Endothelial cell of umbilical vein (primary cell): ENCODE measurements around the gene ST8SIA2. TPM values are rescaled to one million over a fixed set of nuclear protein-coding genes. Genes with fewer than 3 reads are reported as not detected.

Source experiments
- BruUV-seq: library from RNA; stranded (reverse); fragments of 400-500 nt; replicated peaks from 2 replicates; lab custom pipeline; 2021; lab: Mats Ljungman, UMichigan
- CTCF ChIA-PET: fragments of 300-600, 350-600 bp; sonication (Branson Sonifier 250); formaldehyde crosslinking; loops from one replicate; lab custom pipeline; 2021; ENCODE audit warnings: antibody characterized with exemption, inconsistent platforms; lab: Charles Lee
- POLR2A ChIA-PET: fragments of 300-600, 350-600 bp; sonication (Branson Sonifier 250); formaldehyde crosslinking; loops from one replicate; lab custom pipeline; 2021; ENCODE audit warnings: antibody characterized with exemption, inconsistent platforms; lab: Charles Lee
- DNase-seq: peaks from one replicate; pipeline ENCODE4 v3.0.0-alpha.2; 2011; ENCODE audit warnings: low read depth, low spot score
- FAIRE-seq: peaks from 2 replicates; lab custom pipeline; 2011; peaks lifted over from hg19 to GRCh38; lab: Jason Lieb, UNC
- H2AFZ ChIP-seq: 2 replicates; pipeline ENCODE4 v1.6.0; 2012; ENCODE audit warnings: low read depth, low read length, control low read depth, inconsistent platforms
- H3K27ac ChIP-seq: 2 replicates; pipeline ENCODE4 v1.5.1; 2011; ENCODE audit warnings: low read depth, mild to moderate bottlenecking, control low read depth, low read length, moderate library complexity; ENCODE audit not compliant: insufficient read depth
- H3K27me3 ChIP-seq, 2 experiments: 2 replicates each; pipeline versions ENCODE4 v1.6.0 to v1.6.1; 2011; ENCODE audit warnings: low read length in 2 of 2, mixed read lengths in 1 of 2; ENCODE audit not compliant: control insufficient read depth in 2 of 2, insufficient read depth in 2 of 2
- H3K36me3 ChIP-seq, 2 experiments: 2 replicates in 1 of 2; 3 replicates in 1 of 2; pipeline ENCODE4 v1.5.1; 2011; ENCODE audit warnings: low read length in 2 of 2, mild to moderate bottlenecking in 1 of 2, moderate library complexity in 1 of 2; ENCODE audit not compliant: control insufficient read depth in 2 of 2, insufficient read depth in 2 of 2; ENCODE audit errors: extremely low read depth in 1 of 2
- H3K4me1 ChIP-seq: 3 replicates; pipeline ENCODE4 v1.5.1; 2011; ENCODE audit warnings: mild to moderate bottlenecking, low read length; ENCODE audit not compliant: control insufficient read depth, insufficient read depth; ENCODE audit errors: extremely low read depth
- H3K4me2 ChIP-seq: 2 replicates; pipeline ENCODE4 v1.6.1; 2011; ENCODE audit warnings: low read length, control low read depth, mixed read lengths; ENCODE audit not compliant: insufficient read depth
- H3K4me3 ChIP-seq, 3 experiments: fragments of 200-600 bp in 1 of 3; sonication (generic), shearing (Covaris generic) in 1 of 3; replicated peaks in 1 of 3; 2 replicates each; pipeline ENCODE4 v1.5.1; 2011 to 2016; ENCODE audit warnings: control low read depth in 3 of 3, low read length in 3 of 3, mild to moderate bottlenecking in 2 of 3, inconsistent platforms in 1 of 3, low read depth in 1 of 3, moderate library complexity in 1 of 3; ENCODE audit not compliant: insufficient read depth in 1 of 3
- H3K79me2 ChIP-seq: 2 replicates; pipeline ENCODE4 v1.6.0; 2012; ENCODE audit warnings: low read length, inconsistent platforms; ENCODE audit not compliant: control insufficient read depth, insufficient read depth
- H3K9ac ChIP-seq: replicated peaks from 2 replicates; pipeline ENCODE3; 2011; ENCODE audit warnings: low read length, control low read depth; ENCODE audit not compliant: insufficient read depth; ENCODE audit errors: extremely low read depth
- H3K9me1 ChIP-seq: replicated peaks from 3 replicates; pipeline ENCODE4 v1.6.0; 2011; ENCODE audit warnings: mild to moderate bottlenecking, low read length; ENCODE audit not compliant: control insufficient read depth, insufficient read depth; ENCODE audit errors: extremely low read depth
- H3K9me3 ChIP-seq: replicated peaks from 2 replicates; pipeline ENCODE4 v1.5.1; 2012; ENCODE audit warnings: low read length, inconsistent platforms; ENCODE audit not compliant: control insufficient read depth, insufficient read depth
- H4K20me1 ChIP-seq: replicated peaks from 2 replicates; pipeline ENCODE3; 2011; ENCODE audit warnings: mild to moderate bottlenecking, low read length; ENCODE audit not compliant: control insufficient read depth, insufficient read depth; ENCODE audit errors: extremely low read depth
- CTCF ChIP-seq, 2 donors: IDR thresholded peaks; 1 replicate in 1 of 2; 2 replicates in 1 of 2; pipeline ENCODE4 v1.5.1; 2011; ENCODE audit warnings: low read length in 2 of 2, mild to moderate bottlenecking in 2 of 2, moderate library complexity in 2 of 2, control low read depth in 1 of 2, inconsistent platforms in 1 of 2, low read depth in 1 of 2; ENCODE audit not compliant: insufficient read depth in 1 of 2; ENCODE audit errors: extremely low read depth in 1 of 2
- EZH2 ChIP-seq: IDR thresholded peaks from 2 replicates; pipeline ENCODE4 v1.6.1; 2012; ENCODE audit warnings: borderline replicate concordance, low read depth, mild to moderate bottlenecking, moderate library complexity, low read length, inconsistent platforms; ENCODE audit not compliant: severe bottlenecking
- FOS ChIP-seq: IDR thresholded peaks from 2 replicates; pipeline ENCODE4 v1.6.1; 2011; ENCODE audit warnings: mild to moderate bottlenecking, low read length, moderate library complexity, borderline replicate concordance; ENCODE audit not compliant: insufficient read depth
- GATA2 ChIP-seq: IDR thresholded peaks from 2 replicates; pipeline ENCODE4 v1.7.0; 2011; ENCODE audit warnings: low read depth, mild to moderate bottlenecking, moderate library complexity, mixed read lengths, low read length; ENCODE audit not compliant: insufficient read length, insufficient read depth
- JUN ChIP-seq: IDR thresholded peaks from 2 replicates; pipeline ENCODE4 v1.6.1; 2011; ENCODE audit warnings: borderline replicate concordance, low read depth; ENCODE audit not compliant: insufficient read length, insufficient read depth
- MAX ChIP-seq: IDR thresholded peaks from 2 replicates; pipeline ENCODE4 v1.6.1; 2011; ENCODE audit not compliant: insufficient read depth, insufficient read length
- MYC ChIP-seq: IDR thresholded peaks from one replicate; pipeline ENCODE4 v1.6.1; 2011; ENCODE audit warnings: mild to moderate bottlenecking, low read depth, low read length
- POLR2A ChIP-seq: IDR thresholded peaks from 2 replicates; pipeline ENCODE4 v1.6.1; 2012; ENCODE audit warnings: low read depth, mild to moderate bottlenecking, control low read depth, low read length
- POLR2AphosphoS5 ChIP-seq: IDR thresholded peaks from 2 replicates; pipeline ENCODE4 v1.6.1; 2012; ENCODE audit warnings: low read depth, mild to moderate bottlenecking, control low read depth, low read length, moderate library complexity; ENCODE audit not compliant: insufficient read depth
- dilution Hi-C: fragments of 300-500 bp; cut with MboI; formaldehyde crosslinking; loops from one replicate; pipeline ENCODE4 v1.15.0; 2019; ENCODE audit warnings: low sequenced_read_pairs; ENCODE audit not compliant: extremely low pct_ligation_motif_present
- intact Hi-C: fragments of 100-400 bp; cut with micrococcal nuclease; formaldehyde crosslinking; loops from one replicate; pipeline ENCODE4 v1.10.0; 2022
- polyA plus RNA-seq, 4 experiments: library from polyadenylated mRNA; depleted of rRNA in 3 of 4; stranded (reverse) in 3 of 4; unstranded in 1 of 4; fragments of >200 nt; gene quantifications; 2 replicates each; pipeline versions ENCODE4 v1.2.1 to v1.2.3, GENCODE V29; 2011 to 2012; ENCODE audit warnings: missing spikeins in 1 of 4
- total RNA-seq: library from RNA; stranded (reverse); gene quantifications from 2 replicates; pipeline ENCODE4 v1.2.3, GENCODE V29; 2021

ST8SIA2 gene
- total and polyA plus RNA-seq, 2 donors (not counting 3 experiments of a cell fraction or from before 2014, with no cell fraction given) = 0.35 to 0.46 TPM

GRCh38 chr15:92455271-92455670, 61.6 kb downstream of the ST8SIA2 start:
- H2AFZ ChIP-seq = no peak overlapping the region
- no peaks in the 10 kb centered on the region for H3K36me3 ChIP-seq
- H3K9ac ChIP-seq = no peak overlapping the region
- no peaks in the 10 kb centered on the region for H3K9me1 ChIP-seq
- intact Hi-C loops = no loop called here
- TF ChIP-seq CTCF (IDR thresholded peaks at IDR 0.05; ENCODE audit: extremely low read depth in 1 of 2, insufficient read depth in 1 of 2, low read depth in 1 of 2, low read length in 2 of 2) (no peak), MAX (no peak), JUN (no peak), MYC (no peak), EZH2 (no peak), POLR2AphosphoS5 (no peak), GATA2 (no peak), POLR2A (no peak), FOS (no peak)
- DNase-seq (no peak), FAIRE-seq (no peak)
- no peak overlapping the region for H3K4me2 ChIP-seq
- no peaks in the 10 kb centered on the region for H3K27me3 ChIP-seq
- dilution Hi-C loops = no loop called here
- no peak overlapping the region for H3K27ac ChIP-seq
- ChIA-PET POLR2A (no interaction called here), CTCF (no interaction called here)
- H4K20me1 ChIP-seq = no peaks in the 10 kb centered on the region
- no peaks in the 10 kb centered on the region for H3K4me1 ChIP-seq
- H3K9me3 ChIP-seq = no peaks in the 10 kb centered on the region
- no TSS peak for BruUV-seq
- H3K4me3 ChIP-seq = no peak overlapping the region
- no peaks in the 10 kb centered on the region for H3K79me2 ChIP-seq
